Bronchial epithelial cell (primary cell): ENCODE measurements around the gene P2RY11. TPM values are rescaled to one million over a fixed set of nuclear protein-coding genes. Genes with fewer than 3 reads are reported as not detected.

ENCODE experiments used
- DNase-seq: peaks from one replicate; pipeline ENCODE4 v3.0.0-alpha.2; 2010; ENCODE audit warnings: low read depth
- FAIRE-seq: peaks from 2 replicates; lab custom pipeline; 2011; peaks lifted over from hg19 to GRCh38; lab: Jason Lieb, UNC
- H3K27me3 ChIP-seq: 2 replicates; pipeline ENCODE4 v1.5.1; 2011; ENCODE audit warnings: low read length; ENCODE audit not compliant: control insufficient read depth, insufficient read depth
- H3K36me3 ChIP-seq: 2 replicates; pipeline ENCODE4 v1.5.1; 2011; ENCODE audit warnings: low read length; ENCODE audit not compliant: control insufficient read depth, insufficient read depth
- H3K4me3 ChIP-seq: 2 replicates; pipeline ENCODE4 v1.5.1; 2011; ENCODE audit warnings: mild to moderate bottlenecking, low read depth, low read length, control low read depth
- CTCF ChIP-seq: IDR thresholded peaks from 2 replicates; pipeline ENCODE4 v1.5.1; 2011; ENCODE audit warnings: mild to moderate bottlenecking, moderate library complexity, low read length, control low read depth, inconsistent platforms; ENCODE audit not compliant: insufficient read depth, severe bottlenecking
- total RNA-seq: library from RNA; depleted of rRNA; stranded (reverse); fragments of >200 nt; gene quantifications from 2 replicates; pipeline ENCODE4 v1.2.1, GENCODE V29; 2014

P2RY11 gene
- total RNA-seq, 1 donor from 2014 or later, result 1.1 TPM

GRCh38 chr19:10095948-10096614 is 15.4 kb upstream of the P2RY11 start:
- FAIRE-seq (no peak), DNase-seq (peak; percentile 78)
- H3K36me3 ChIP-seq, result no peaks in the 10 kb centered on the region
- no peaks in the 10 kb centered on the region for H3K27me3 ChIP-seq
- no peak for TF ChIP-seq CTCF
- H3K4me3 ChIP-seq, result peak overlapping the region; percentile 47

GRCh38 chr19:10096615-10096963 is 14.9 kb upstream of the P2RY11 start:
- DNase-seq, result no peak
- Histone ChIP-seq H3K4me3 (peak overlapping the region; percentile 47), H3K36me3 (no peaks in the 10 kb centered on the region), H3K27me3 (no peaks in the 10 kb centered on the region)
- no peak for FAIRE-seq
- TF ChIP-seq CTCF, result no peak

GRCh38 chr19:10100163-10100785 is 11.2 kb upstream of the P2RY11 start:
- Histone ChIP-seq H3K4me3 (no peak overlapping the region), H3K27me3 (no peaks in the 10 kb centered on the region), H3K36me3 (no peaks in the 10 kb centered on the region)
- no peak for TF ChIP-seq CTCF
- FAIRE-seq (no peak), DNase-seq (no peak)

- TF ChIP-seq CTCF, result no peak
- no peak overlapping the region for H3K4me3 ChIP-seq
- DNase-seq (no peak), FAIRE-seq (no peak)
- H3K36me3 ChIP-seq, result peaks cover 6% of the 10 kb centered on the region
- no peaks in the 10 kb centered on the region for H3K27me3 ChIP-seq
Measured at GRCh38 chr19:10102787-10103236, 8.7 kb upstream of the P2RY11 start.

- DNase-seq, result no peak
Measured at GRCh38 chr19:10104130-10104513, 7.4 kb upstream of the P2RY11 start.

More at GRCh38 chr19:10104130-10104513, 7.4 kb upstream of the P2RY11 start:
- no peak for TF ChIP-seq CTCF
- peaks cover 13% of the 10 kb centered on the region for H3K36me3 ChIP-seq
- no peaks in the 10 kb centered on the region for H3K27me3 ChIP-seq
- FAIRE-seq, result no peak
- H3K4me3 ChIP-seq, result no peak overlapping the region
